ENCODE measurements around the gene ST8SIA5. TPM values are rescaled to one million over a fixed set of nuclear protein-coding genes. Genes with fewer than 3 reads are reported as not detected.

ST8SIA5 gene
- total and polyA plus RNA-seq, 2 donors (not counting 3 experiments of a cell fraction or from before 2014, with no cell fraction given), result 0.25 to 0.62 TPM

DNA sequence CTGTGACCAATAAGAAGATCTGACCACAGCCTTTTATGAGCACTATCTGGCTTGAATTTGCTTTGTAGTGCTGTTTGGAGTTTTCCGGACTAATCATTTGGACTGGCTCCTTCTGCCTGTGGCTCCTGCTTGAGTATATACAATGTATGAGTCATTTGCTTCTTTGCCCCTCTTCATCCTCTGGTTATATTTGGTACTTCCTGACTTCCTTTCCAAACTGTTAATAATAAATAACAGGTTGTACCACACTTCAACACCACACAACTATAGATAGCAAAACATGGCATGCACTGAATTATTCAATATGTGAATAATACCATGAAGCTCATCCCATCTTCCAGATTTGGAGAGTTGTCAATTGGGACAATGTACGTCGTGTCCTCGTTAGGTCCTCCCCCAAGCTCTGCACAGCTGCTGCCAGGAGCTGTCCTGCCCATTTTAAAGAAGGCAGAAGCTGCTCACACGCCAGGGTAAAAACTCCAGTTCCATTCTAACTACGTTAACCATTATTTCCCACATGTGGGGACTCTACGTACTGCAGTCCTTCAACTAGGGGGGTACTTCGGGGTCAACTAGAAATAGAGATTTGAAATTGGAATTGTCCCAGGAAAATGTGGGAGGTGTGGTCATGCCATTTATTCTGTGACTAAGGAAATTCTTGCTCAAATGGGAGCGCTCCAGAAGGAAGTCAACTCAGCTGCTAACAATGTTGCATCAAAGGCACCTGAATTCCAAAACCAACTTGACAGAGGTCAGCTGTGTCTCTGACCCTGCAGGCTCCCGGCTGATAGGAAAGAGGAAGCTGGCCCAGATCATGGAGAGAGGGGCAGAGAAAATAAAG, 38.1 kb downstream of the ST8SIA5 start:
- ChIA-PET CTCF (interaction anchor here (0.7 to 1.4 kb wide), 5 partner anchors 61 to 596 kb away, joined by 3 to 7 read pairs (median 4); partner anchors contain the start of genes KATNAL2 and PIAS2), POLR2A (no interaction called here)
- Histone ChIP-seq H3K9me1 (replicated peaks; ENCODE audit: control insufficient read depth, extremely low read depth, insufficient read depth, low read length) (no peaks in the 10 kb centered on the region), H3K79me2 (ENCODE audit: control insufficient read depth, insufficient read depth, low read length) (no peaks in the 10 kb centered on the region), H3K4me3 (replicated peaks in 1 of 3; ENCODE audit: insufficient read depth in 1 of 3, low read depth in 1 of 3, low read length in 3 of 3) (peak overlapping the region in 1 of 3 experiments; percentile 28), H3K27me3 (ENCODE audit: control insufficient read depth in 2 of 2, insufficient read depth in 2 of 2, low read length in 2 of 2) (peaks cover 3 to 5% of the 10 kb centered on the region in 2 experiments), H3K36me3 (ENCODE audit: control insufficient read depth in 2 of 2, extremely low read depth in 1 of 2, insufficient read depth in 2 of 2, low read length in 2 of 2) (no peaks in the 10 kb centered on the region), H4K20me1 (replicated peaks; ENCODE audit: control insufficient read depth, extremely low read depth, insufficient read depth, low read length) (no peaks in the 10 kb centered on the region), H2AFZ (ENCODE audit: low read depth, low read length) (no peak overlapping the region), H3K27ac (ENCODE audit: insufficient read depth, low read depth, low read length) (peak overlapping the region; percentile 54), H3K4me2 (ENCODE audit: insufficient read depth, low read length) (peak overlapping the region; percentile 49), H3K9me3 (replicated peaks; ENCODE audit: control insufficient read depth, insufficient read depth, low read length) (no peaks in the 10 kb centered on the region), H3K9ac (replicated peaks; ENCODE audit: extremely low read depth, insufficient read depth, low read length) (no peak overlapping the region), H3K4me1 (ENCODE audit: control insufficient read depth, extremely low read depth, insufficient read depth, low read length) (peaks cover 18% of the 10 kb centered on the region)
- TF ChIP-seq, protein P1, sequence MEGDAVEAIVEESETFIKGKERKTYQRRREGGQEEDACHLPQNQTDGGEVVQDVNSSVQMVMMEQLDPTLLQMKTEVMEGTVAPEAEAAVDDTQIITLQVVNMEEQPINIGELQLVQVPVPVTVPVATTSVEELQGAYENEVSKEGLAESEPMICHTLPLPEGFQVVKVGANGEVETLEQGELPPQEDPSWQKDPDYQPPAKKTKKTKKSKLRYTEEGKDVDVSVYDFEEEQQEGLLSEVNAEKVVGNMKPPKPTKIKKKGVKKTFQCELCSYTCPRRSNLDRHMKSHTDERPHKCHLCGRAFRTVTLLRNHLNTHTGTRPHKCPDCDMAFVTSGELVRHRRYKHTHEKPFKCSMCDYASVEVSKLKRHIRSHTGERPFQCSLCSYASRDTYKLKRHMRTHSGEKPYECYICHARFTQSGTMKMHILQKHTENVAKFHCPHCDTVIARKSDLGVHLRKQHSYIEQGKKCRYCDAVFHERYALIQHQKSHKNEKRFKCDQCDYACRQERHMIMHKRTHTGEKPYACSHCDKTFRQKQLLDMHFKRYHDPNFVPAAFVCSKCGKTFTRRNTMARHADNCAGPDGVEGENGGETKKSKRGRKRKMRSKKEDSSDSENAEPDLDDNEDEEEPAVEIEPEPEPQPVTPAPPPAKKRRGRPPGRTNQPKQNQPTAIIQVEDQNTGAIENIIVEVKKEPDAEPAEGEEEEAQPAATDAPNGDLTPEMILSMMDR (IDR thresholded peaks at IDR 0.05; ENCODE audit: extremely low read depth in 1 of 2, insufficient read depth in 1 of 2, low read depth in 1 of 2, low read length in 2 of 2), result no peak
- TF ChIP-seq EZH2 (IDR thresholded peaks at IDR 0.05; ENCODE audit: borderline replicate concordance, low read depth, low read length, severe bottlenecking) (no peak), POLR2AphosphoS5 (IDR thresholded peaks at IDR 0.05; ENCODE audit: insufficient read depth, low read depth, low read length) (peak; percentile 62), MYC (IDR thresholded peaks at IDR 0.05; ENCODE audit: low read depth, low read length) (no peak), FOS (IDR thresholded peaks at IDR 0.05; ENCODE audit: borderline replicate concordance, insufficient read depth, low read length) (peak; percentile 93), JUN (IDR thresholded peaks at IDR 0.05; ENCODE audit: borderline replicate concordance, insufficient read depth, insufficient read length, low read depth) (peak; percentile 89), GATA2 (IDR thresholded peaks at IDR 0.05; ENCODE audit: insufficient read depth, insufficient read length, low read depth, low read length) (peak; percentile 47), POLR2A (IDR thresholded peaks at IDR 0.05; ENCODE audit: low read depth, low read length) (no peak)
- TF ChIP-seq, protein P2, sequence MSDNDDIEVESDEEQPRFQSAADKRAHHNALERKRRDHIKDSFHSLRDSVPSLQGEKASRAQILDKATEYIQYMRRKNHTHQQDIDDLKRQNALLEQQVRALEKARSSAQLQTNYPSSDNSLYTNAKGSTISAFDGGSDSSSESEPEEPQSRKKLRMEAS (IDR thresholded peaks at IDR 0.05; ENCODE audit: insufficient read depth, insufficient read length), result no peak
- FAIRE-seq (peak; percentile 96), DNase-seq (ENCODE audit: low read depth, low spot score) (peak; percentile 89)
- dilution Hi-C loops (cut with MboI; ENCODE audit: extremely low pct_ligation_motif_present, low sequenced_read_pairs) (no loop called here), intact Hi-C loops (cut with micrococcal nuclease) (loop anchor here (1.0 to 2.0 kb wide), 3 partner anchors 42 to 199 kb away; partner anchors contain the start of genes KATNAL2 and PIAS2)
- no TSS peak for BruUV-seq (replicated peaks)

Data from endothelial cell of umbilical vein (primary cell).